ENCODE measurements around the gene TOX4. TPM values are rescaled to one million over a fixed set of nuclear protein-coding genes. Genes with fewer than 3 reads are reported as not detected.

TOX4 gene
- total RNA-seq, 6 experiments from 2014 or later: 79.8 to 96.3 (median 88.5) TPM

DNA sequence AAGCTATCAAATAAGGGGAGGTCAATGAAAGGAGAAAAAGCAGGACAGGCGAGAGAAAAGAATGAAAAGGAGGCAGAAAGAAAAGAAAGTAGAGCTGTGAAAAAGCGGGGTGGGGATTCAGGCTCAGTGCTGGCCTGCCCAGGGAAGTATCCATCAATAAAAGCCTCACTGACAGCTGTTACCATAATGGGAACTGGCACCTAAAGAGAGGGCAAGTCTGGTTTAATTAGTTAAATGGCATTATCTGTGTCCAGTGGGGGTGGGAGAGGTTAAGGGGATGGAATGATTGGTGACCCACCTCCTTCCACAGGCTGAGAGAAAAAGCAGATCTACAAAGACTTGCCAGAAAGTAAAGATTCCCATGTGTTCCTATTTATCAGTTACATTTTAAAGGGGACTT, 41.7 kb downstream of the TOX4 start:
- no peaks in the 10 kb centered on the region for H3K9me3 Mint-ChIP-seq
- H3K4me3 Mint-ChIP-seq: no peak overlapping the region
- TF ChIP-seq, protein P1, sequence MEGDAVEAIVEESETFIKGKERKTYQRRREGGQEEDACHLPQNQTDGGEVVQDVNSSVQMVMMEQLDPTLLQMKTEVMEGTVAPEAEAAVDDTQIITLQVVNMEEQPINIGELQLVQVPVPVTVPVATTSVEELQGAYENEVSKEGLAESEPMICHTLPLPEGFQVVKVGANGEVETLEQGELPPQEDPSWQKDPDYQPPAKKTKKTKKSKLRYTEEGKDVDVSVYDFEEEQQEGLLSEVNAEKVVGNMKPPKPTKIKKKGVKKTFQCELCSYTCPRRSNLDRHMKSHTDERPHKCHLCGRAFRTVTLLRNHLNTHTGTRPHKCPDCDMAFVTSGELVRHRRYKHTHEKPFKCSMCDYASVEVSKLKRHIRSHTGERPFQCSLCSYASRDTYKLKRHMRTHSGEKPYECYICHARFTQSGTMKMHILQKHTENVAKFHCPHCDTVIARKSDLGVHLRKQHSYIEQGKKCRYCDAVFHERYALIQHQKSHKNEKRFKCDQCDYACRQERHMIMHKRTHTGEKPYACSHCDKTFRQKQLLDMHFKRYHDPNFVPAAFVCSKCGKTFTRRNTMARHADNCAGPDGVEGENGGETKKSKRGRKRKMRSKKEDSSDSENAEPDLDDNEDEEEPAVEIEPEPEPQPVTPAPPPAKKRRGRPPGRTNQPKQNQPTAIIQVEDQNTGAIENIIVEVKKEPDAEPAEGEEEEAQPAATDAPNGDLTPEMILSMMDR (IDR thresholded peaks at IDR 0.05): no peak
- 0 out of 2 replicates have a peak, but pooled peaks cover 5% of the 10 kb centered on the region for H3K4me1 Mint-ChIP-seq (ENCODE audit: low read depth)
- peaks cover 12% of the 10 kb centered on the region for H3K27me3 Mint-ChIP-seq (ENCODE audit: insufficient read depth)
- H3K27ac Mint-ChIP-seq: no peak overlapping the region
- no peak for DNase-seq
- no peaks in the 10 kb centered on the region for H3K36me3 Mint-ChIP-seq (ENCODE audit: low read depth)

DNA sequence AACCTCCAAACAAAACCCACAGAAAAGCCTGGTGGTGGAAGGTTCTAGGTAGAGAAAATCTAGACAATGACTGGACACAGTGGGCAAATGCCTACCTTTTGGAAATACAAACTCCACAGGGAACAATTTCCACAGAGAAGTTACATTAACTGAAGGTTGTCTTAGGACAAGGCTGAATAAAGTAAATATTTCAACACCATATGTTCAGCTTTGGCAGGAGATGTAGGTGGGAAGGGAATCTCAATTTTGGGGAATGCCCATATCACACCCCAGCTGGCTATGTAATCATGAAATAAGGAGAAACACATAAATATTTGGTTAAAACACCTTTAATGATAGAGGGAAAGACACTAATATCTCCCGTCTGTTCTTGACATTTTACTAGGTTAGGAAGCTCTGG, 43.8 kb downstream of the TOX4 start:
- H3K4me3 Mint-ChIP-seq: no peak overlapping the region
- TF ChIP-seq, protein P1 (IDR thresholded peaks at IDR 0.05): no peak
- 0 out of 2 replicates have a peak, but pooled peaks cover 5% of the 10 kb centered on the region for H3K4me1 Mint-ChIP-seq (ENCODE audit: low read depth)
- no peaks in the 10 kb centered on the region; the same call in 1 of the 2 replicates for H3K36me3 Mint-ChIP-seq (ENCODE audit: low read depth)
- no peak overlapping the region for H3K27ac Mint-ChIP-seq
- no peak for DNase-seq
- no peaks in the 10 kb centered on the region for H3K9me3 Mint-ChIP-seq
- peaks cover 15% of the 10 kb centered on the region for H3K27me3 Mint-ChIP-seq (ENCODE audit: insufficient read depth)

DNA sequence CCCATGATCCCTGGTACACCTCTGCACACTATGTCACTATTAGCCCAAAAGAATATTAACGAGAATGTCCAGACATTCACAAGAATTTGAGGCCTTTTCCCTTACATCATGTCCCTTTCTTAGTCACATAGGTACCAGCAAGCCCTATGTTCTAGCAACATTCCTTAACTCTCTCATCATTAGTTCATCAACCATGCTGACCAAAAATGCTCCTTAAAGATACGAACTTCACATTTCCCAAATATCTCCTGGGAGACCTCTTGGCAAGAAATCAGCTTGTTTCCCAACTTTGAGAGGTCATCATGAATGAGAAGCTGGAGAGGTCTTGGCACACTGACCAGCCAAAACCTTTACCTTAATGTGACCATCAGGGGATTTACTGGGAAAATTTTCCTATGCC, 44.5 kb downstream of the TOX4 start:
- Mint-ChIP-seq H3K9me3 (no peaks in the 10 kb centered on the region), H3K4me3 (no peak overlapping the region), H3K36me3 (ENCODE audit: low read depth) (no peaks in the 10 kb centered on the region; the same call in 1 of the 2 replicates), H3K27me3 (ENCODE audit: insufficient read depth) (peaks cover 15% of the 10 kb centered on the region), H3K4me1 (ENCODE audit: low read depth) (0 out of 2 replicates have a peak, but pooled peaks cover 5% of the 10 kb centered on the region), H3K27ac (no peak overlapping the region)
- peak; percentile 30 for DNase-seq
- TF ChIP-seq, protein P1 (IDR thresholded peaks at IDR 0.05): no peak

DNA sequence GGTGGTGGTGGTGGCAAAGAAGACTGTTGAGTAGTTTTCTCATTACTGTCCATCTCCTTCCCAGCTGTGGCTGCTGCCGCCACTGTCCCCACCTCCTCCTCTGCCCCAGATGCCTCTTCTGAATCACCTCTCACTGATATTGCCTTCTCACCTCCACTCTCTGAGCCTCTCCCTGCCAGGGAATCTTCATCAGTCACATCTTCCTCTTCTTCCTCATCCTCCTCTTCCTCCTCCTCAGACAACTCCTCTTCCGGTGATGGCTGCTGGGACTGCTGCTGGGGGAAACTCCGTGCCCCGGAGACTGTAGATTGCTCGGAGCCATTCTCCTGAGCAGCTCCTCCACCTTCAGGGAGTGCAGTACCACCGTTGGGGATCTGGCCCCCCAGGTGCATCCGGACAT, 46.2 kb downstream of the TOX4 start:
- Mint-ChIP-seq H3K4me3 (no peak overlapping the region), H3K4me1 (ENCODE audit: low read depth) (0 out of 2 replicates have a peak, but pooled peaks cover 5% of the 10 kb centered on the region), H3K27ac (no peak overlapping the region), H3K27me3 (ENCODE audit: insufficient read depth) (peaks cover 18% of the 10 kb centered on the region), H3K9me3 (no peaks in the 10 kb centered on the region), H3K36me3 (ENCODE audit: low read depth) (no peaks in the 10 kb centered on the region; the same call in 1 of the 2 replicates)
- DNase-seq: no peak
- TF ChIP-seq, protein P1 (IDR thresholded peaks at IDR 0.05): no peak

DNA sequence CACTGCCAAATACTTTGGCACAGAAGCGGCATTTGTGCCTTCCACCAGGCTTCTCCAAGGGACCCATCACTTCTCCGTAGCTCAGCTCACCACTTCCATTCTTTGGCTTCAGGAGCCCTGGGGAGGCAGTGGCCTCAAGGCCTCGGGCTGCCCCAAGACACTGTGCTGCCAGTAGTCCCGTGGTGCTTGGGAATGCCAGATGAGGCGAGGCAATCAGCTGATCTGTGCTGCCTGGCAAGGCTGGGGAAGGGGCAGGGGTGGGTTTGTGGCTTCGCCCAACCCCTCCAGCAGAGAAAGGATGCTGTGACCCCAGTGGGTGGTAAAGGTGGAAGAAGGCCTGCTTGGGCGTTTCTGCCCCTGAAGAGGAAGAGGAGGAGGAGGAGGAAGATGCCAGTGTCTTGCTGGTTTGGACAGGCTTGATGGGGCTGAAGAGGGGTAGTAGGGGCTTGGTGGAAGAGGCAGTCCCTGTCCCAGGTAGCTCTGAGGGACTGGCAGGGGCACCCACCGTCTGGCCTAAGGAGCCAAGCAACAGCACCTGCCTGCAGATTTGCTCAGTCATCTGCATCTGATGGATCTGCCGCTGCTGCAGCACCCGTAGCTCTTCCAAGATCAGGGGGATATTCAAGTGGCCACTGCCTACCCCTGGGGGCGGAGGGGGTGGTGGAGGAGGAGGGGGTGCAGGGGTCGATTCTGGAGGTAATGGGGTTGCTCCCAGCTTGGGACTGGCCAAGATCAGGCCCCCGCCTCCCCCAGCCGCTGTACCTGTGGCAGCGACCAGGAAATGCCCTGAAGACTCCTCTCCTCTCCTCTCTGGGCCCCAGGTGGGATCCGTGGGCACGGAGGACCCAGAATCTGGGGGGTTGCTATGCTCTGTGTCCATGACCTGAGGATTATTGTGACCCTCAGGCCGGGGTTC, 47.8 kb downstream of the TOX4 start:
- 0 out of 2 replicates have a peak, but pooled peaks cover 5% of the 10 kb centered on the region for H3K4me1 Mint-ChIP-seq (ENCODE audit: low read depth)
- peak overlapping the region; percentile 76 for H3K4me3 Mint-ChIP-seq
- no peak overlapping the region for H3K27ac Mint-ChIP-seq
- peaks cover 15% of the 10 kb centered on the region for H3K27me3 Mint-ChIP-seq (ENCODE audit: insufficient read depth)
- TF ChIP-seq, protein P1 (IDR thresholded peaks at IDR 0.05): no peak
- no peaks in the 10 kb centered on the region; the same call in 1 of the 2 replicates for H3K36me3 Mint-ChIP-seq (ENCODE audit: low read depth)
- no peaks in the 10 kb centered on the region for H3K9me3 Mint-ChIP-seq
- DNase-seq: no peak

Measured in HFFc6 (cell line).